Memory B cell (primary cell): ENCODE measurements around the gene APOH.
A peak's percentile ranks its signal among the peaks of the same experiment; 100 is the strongest.

Experiments used
- ATAC-seq: fragments of 150-1000 bp; cut with Tn5 transposase; 2 replicates; pipeline ENCODE4 v1.10.0; 2021; ENCODE audit warnings: low read depth, mild to moderate bottlenecking, moderate library complexity
- DNase-seq, 2 donors: peaks; one replicate each; pipeline ENCODE4 v3.0.0; 2022; ENCODE audit warnings: low spot score in 2 of 2
- H3K27ac Mint-ChIP-seq: one replicate; pipeline ENCODE4 v1.8.0; 2022; ENCODE audit warnings: mild to moderate bottlenecking, moderate library complexity, mixed read lengths
- H3K27me3 Mint-ChIP-seq: one replicate; pipeline ENCODE4 v1.8.0; 2022; ENCODE audit warnings: mixed read lengths
- H3K36me3 Mint-ChIP-seq: one replicate; pipeline ENCODE4 v1.8.0; 2022; ENCODE audit warnings: mild to moderate bottlenecking, mixed read lengths
- H3K4me1 Mint-ChIP-seq: one replicate; pipeline ENCODE4 v1.8.0; 2022; ENCODE audit warnings: mixed read lengths
- H3K4me3 Mint-ChIP-seq: one replicate; pipeline ENCODE4 v1.8.0; 2022; ENCODE audit warnings: mild to moderate bottlenecking, moderate library complexity, mixed read lengths
- H3K9me3 Mint-ChIP-seq: one replicate; pipeline ENCODE4 v1.8.0; 2022; ENCODE audit warnings: mixed read lengths

APOH gene

GRCh38 chr17:66169839-66170238 is 59.4 kb downstream of the APOH start:
- DNase-seq (no peak), ATAC-seq (no peak)
- Mint-ChIP-seq H3K4me1 (no peaks in the 10 kb centered on the region), H3K9me3 (no peaks in the 10 kb centered on the region), H3K4me3 (no peak overlapping the region), H3K27ac (no peak overlapping the region), H3K27me3 (no peaks in the 10 kb centered on the region), H3K36me3 (no peaks in the 10 kb centered on the region)

DNA sequence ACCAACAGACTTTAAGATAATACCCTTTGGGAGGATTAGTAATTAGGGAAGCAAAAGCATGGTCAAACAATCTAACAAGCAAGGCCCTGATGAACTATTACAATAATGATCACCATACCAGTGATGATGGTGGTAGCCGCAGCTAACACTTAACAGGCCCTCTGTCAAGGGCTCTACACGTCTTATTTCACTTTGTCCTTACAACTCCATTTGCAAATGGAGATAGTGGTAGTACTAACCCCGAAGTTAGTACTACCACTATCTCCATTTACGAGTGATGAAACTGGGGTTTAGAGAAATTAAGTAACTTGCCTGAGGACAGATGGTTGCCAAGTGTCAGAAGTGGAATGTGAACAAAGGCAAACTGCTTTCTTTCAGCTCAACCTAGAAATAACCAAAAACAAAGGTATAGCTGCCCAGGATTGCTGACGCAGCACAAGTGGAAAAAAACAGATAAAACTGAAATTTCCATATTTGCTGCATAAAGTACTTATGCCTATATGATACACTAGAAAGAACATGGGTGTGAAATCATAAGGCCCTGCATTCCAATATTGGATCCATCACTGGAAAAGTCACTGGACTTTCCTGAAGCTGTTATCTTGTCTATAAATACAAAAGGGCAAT is 61.9 kb downstream of the APOH start:
- H3K27me3 Mint-ChIP-seq = no peaks in the 10 kb centered on the region
- DNase-seq = no peak
- no peaks in the 10 kb centered on the region for H3K36me3 Mint-ChIP-seq
- no peak overlapping the region for H3K27ac Mint-ChIP-seq
- ATAC-seq = no peak
- H3K4me1 Mint-ChIP-seq = no peaks in the 10 kb centered on the region
- no peak overlapping the region for H3K4me3 Mint-ChIP-seq
- no peaks in the 10 kb centered on the region for H3K9me3 Mint-ChIP-seq

GRCh38 chr17:66165537-66166123 is 63.6 kb downstream of the APOH start:
- Mint-ChIP-seq H3K36me3 (no peaks in the 10 kb centered on the region), H3K27ac (no peak overlapping the region), H3K4me1 (no peaks in the 10 kb centered on the region), H3K27me3 (no peaks in the 10 kb centered on the region), H3K4me3 (no peak overlapping the region), H3K9me3 (no peaks in the 10 kb centered on the region)
- ATAC-seq = no peak
- peak in 1 of 2 donors; percentile 30 for DNase-seq
